OCI-M1 (cell line): ENCODE results near the gene YLPM1.
A peak's percentile ranks its signal among the peaks of the same experiment; 100 is the strongest.

Experiments
- DNase-seq: peaks from one replicate; lab custom pipeline; 2025; lab: John Stamatoyannopoulos, UW

The YLPM1 gene

DNA sequence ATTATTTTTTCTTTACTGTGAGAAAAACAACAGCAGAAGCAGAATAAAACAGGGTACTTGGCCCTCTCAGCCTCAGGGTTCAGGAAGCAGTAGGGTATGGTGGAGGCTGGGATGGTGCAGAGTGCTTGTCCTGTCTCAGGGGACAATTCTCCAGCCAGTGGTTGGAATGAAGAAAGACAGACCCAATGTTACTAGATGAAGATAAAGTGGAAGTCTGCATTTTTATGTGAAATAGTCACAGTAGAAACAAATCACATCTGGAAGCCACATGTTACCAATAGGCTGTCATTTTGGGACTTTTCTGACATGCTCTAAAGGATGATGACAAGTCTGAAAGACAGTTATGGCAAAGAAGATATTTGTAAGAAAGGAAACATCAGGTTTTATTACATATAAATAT, 80.5 kb downstream of the YLPM1 start:
- no peak for DNase-seq

- no peak for DNase-seq
Measured at GRCh38 chr14:74846168-74846567, 83.1 kb downstream of the YLPM1 start.

GRCh38 chr14:74846968-74847665, 84.0 kb downstream of the YLPM1 start:
- DNase-seq, result no peak

- DNase-seq, result no peak
Measured at GRCh38 chr14:74848768-74849167, 85.7 kb downstream of the YLPM1 start.

GRCh38 chr14:74852922-74853530, 89.9 kb downstream of the YLPM1 start:
- no peak for DNase-seq

DNA sequence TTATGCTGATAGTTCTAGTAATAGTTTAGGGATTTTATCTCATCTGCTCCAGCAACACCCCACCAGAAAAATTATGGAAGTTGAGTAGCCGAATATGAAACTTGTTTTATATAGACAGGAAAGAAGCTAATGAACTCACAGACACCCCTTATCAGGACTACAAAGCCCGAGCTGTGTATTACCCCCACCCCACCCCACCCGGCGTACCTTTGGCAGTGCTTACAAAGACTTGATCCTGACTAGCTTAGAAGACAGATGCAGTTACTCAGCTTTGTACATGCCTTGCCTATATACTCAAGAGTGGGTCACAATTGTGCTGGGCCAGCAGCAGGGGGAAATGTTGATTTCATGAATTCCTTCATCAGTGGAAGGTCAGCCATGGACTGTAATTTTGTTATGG, 90.5 kb downstream of the YLPM1 start:
- peak; percentile 8 for DNase-seq

- DNase-seq, result no peak
Measured at GRCh38 chr14:74855021-74855420, 91.9 kb downstream of the YLPM1 start.

GRCh38 chr14:74855945-74856344, 92.8 kb downstream of the YLPM1 start:
- DNase-seq, result no peak

DNA sequence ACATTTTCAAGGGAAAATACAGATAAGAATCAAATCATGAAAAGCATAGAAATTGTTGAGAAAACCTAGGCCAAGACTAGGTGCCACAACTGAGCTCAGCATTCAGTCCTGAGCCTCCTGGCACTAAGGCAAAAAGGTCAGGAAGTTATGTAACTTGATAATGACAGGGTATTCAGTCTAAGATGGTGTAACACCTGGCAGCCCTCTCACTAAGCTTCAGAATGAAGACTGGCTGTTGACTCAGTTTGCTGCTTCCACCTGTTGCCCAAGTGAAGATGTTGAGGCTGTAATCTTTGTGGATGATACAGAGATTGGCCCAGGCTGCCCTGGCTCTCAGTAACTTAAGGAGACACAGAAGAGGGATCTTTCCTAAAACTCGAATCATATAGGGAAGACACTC, 93.2 kb downstream of the YLPM1 start:
- DNase-seq, result no peak

GRCh38 chr14:74858022-74858421, 94.9 kb downstream of the YLPM1 start:
- no peak for DNase-seq

- DNase-seq, result no peak
Measured at GRCh38 chr14:74859757-74860552, 96.8 kb downstream of the YLPM1 start.

DNA sequence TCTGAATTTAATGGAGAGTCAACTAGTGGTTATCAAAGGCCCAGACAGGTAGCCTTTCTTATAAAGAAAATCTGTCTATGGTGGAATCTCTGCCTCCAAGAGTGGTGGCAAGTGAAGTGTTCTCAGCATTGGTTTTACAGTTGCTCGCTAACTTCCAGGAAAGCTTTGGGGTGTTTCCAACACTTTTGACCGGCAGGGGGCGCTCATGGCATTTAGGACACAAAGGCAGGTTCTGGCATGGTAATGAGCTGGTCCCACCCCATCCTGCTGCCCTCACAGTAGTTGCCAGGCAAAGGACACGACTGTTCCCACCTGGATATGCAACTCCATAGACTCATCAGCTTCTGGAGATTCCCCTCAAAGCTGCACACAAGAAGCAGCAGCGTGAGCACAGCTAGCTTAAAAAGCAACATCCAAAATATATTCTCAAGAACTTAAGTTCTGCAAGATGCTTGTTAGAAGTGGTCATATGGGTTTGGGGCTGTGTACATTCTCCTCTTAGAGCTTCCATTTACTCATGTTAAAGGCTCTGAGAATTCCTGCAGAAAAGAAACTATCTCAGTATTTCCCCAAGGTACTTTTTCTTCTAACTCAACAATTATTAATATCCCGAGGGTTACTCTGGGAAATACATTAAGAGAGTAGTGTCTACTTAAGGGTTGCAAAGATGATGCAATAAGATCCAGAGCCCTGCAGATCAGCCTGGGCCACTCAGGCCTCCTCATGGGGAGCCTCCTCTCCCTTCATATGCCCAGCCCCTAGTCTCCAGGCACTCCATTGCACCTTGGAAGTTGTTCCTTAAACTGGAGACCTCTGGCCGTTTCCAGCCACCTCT, 98.0 kb downstream of the YLPM1 start:
- DNase-seq, result peak; percentile 86

GRCh38 chr14:74861734-74862090, 98.6 kb downstream of the YLPM1 start:
- DNase-seq, result no peak

- no peak for DNase-seq
Measured at GRCh38 chr14:74863274-74863673, 100.2 kb downstream of the YLPM1 start.

DNA sequence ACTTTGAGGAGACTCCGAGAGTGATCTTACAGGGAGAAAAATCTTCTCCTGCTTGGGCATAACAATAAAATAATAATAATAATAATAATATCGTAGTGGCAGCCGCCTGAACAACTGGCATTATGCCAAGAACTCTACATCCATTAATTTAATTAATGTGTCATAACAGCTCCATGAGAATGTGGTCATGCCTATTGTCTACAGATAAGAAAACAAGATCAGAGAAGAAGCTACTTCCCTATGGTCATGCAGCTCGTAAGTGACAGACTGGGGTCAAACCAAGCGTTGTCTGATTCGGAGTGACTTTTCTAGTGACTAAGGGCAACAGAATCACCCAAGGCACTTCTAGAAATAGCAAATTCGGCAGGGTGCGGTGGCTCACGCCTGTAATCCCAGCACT, 101.1 kb downstream of the YLPM1 start:
- peak; percentile 75 for DNase-seq

GRCh38 chr14:74865156-74865555, 102.0 kb downstream of the YLPM1 start:
- DNase-seq, result no peak

DNA sequence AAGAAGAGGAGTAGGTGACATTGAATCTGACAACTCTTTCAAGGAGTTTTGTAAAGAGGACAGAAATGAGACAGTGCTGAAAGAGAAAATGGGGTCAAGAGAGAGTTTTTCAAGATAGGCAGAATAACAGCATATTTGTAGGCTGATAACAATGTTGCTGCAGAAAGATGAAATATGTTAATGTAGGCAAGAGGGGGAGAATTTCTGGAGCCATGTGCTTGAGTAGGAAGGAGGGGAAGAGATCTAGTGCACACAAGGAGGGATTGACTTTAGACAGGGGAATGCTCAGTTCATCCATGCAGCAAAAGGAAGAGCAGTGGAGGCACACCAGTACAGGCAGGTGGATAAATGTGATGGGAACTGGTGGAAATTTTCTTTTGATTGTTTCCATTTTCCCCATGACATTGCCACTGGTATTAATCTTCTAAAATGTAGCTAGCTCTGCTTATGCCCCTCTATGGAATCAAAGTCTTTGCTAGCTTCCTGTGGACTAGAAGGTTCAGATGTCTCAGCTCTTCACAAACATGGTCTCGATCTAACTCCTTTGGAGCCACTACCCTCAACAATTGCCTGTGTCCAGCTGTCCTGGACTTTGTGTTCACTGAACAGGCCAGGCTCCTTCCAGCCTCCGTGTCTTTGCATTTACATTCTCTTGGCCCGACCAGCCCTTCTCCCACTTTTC, 103.7 kb downstream of the YLPM1 start:
- no peak for DNase-seq

GRCh38 chr14:74867673-74868072, 104.6 kb downstream of the YLPM1 start:
- DNase-seq, result peak; percentile 32

DNA sequence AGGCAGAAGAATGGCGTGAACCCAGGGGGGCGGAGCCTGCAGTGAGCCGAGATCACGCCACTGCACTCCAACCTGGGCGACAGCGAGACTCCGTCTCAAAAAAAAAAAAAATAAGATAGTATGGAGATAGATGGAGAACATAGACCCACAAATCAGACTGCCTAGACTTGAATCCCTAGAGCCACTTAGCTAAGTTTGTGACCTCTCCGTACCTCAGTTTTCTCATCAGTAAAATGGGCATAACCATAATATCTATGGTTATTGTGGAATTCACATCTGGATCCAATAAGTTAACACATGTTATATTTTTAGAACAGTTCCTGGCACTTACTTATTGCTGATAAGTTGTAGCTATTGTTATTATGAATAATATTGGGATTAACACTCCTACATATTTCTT, 105.6 kb downstream of the YLPM1 start:
- no peak for DNase-seq

GRCh38 chr14:74871819-74872218, 108.7 kb downstream of the YLPM1 start:
- no peak for DNase-seq

- no peak for DNase-seq
Measured at GRCh38 chr14:74875204-74875603, 112.1 kb downstream of the YLPM1 start.
